ENCODE results near the gene SF3B5. TPM values are rescaled to one million over a fixed set of nuclear protein-coding genes. Genes with fewer than 3 reads are reported as not detected.
A peak's percentile ranks its signal among the peaks of the same experiment; 100 is the strongest.

The SF3B5 gene
- total and polyA plus RNA-seq, 12 donors = 84.2 to 333 (median 120) TPM

- H3K36me3 ChIP-seq = no peaks in the 10 kb centered on the region
- peak overlapping the region in 3 of 10 donors; percentile 56 to 96 (median 62) for H3K27ac ChIP-seq
- ATAC-seq = no peak
- H3K9me3 ChIP-seq = no peaks in the 10 kb centered on the region
- no peak for TF ChIP-seq CTCF (IDR thresholded peaks at IDR 0.05)
- peak overlapping the region; percentile 53 to 83 (median 70) for H3K4me3 ChIP-seq
- 3 to 7% methylated on average over 16 of the region's 16 CpGs for WGBS, 2 donors
- H3K4me1 ChIP-seq = peaks cover 0 to 32% (median 21%) of the 10 kb centered on the region in 9 donors
- intact Hi-C loops (cut with DNase I) = no loop called here
- DNase-seq = no peak
- peaks cover 0 to 52% (median 23%) of the 10 kb centered on the region in 7 donors for H3K27me3 ChIP-seq
These were observed 32.1 kb downstream of the SF3B5 start for GRCh38 chr6:144063246-144063743.

GRCh38 chr6:144062786-144063185 lies 32.6 kb downstream of the SF3B5 start:
- WGBS, 2 donors = 27 to 30% methylated on average over 5 of the region's 5 CpGs
- H3K4me1 ChIP-seq = peaks cover 0 to 32% (median 21%) of the 10 kb centered on the region in 9 donors
- intact Hi-C loops (cut with DNase I) = no loop called here
- no peak overlapping the region for H3K27ac ChIP-seq
- DNase-seq = no peak
- no peak for ATAC-seq
- no peak for TF ChIP-seq CTCF (IDR thresholded peaks at IDR 0.05)
- peaks cover 0 to 47% (median 23%) of the 10 kb centered on the region in 7 donors for H3K27me3 ChIP-seq
- H3K4me3 ChIP-seq = peak overlapping the region in 2 of 10 donors; percentile 74 to 83
- H3K36me3 ChIP-seq = no peaks in the 10 kb centered on the region
- H3K9me3 ChIP-seq = no peaks in the 10 kb centered on the region

GRCh38 chr6:144059139-144059538 lies 36.2 kb downstream of the SF3B5 start:
- Histone ChIP-seq H3K36me3 (no peaks in the 10 kb centered on the region), H3K27ac (no peak overlapping the region), H3K9me3 (no peaks in the 10 kb centered on the region), H3K4me3 (no peak overlapping the region), H3K4me1 (peaks cover 0 to 27% (median 11%) of the 10 kb centered on the region in 9 donors), H3K27me3 (peaks cover 0 to 11% (median 0%) of the 10 kb centered on the region in 7 donors)
- no peak for TF ChIP-seq CTCF (IDR thresholded peaks at IDR 0.05)
- no peak for ATAC-seq
- no peak for DNase-seq
- WGBS, 2 donors = 85 to 90% methylated on average over 1 of the region's 1 CpG
- intact Hi-C loops (cut with DNase I) = no loop called here

GRCh38 chr6:144055121-144055931 lies 40.0 kb downstream of the SF3B5 start:
- TF ChIP-seq CTCF (IDR thresholded peaks at IDR 0.05) = no peak
- Histone ChIP-seq H3K27me3 (no peaks in the 10 kb centered on the region), H3K27ac (peak overlapping the region in 1 of 10 donors; percentile 71), H3K4me1 (peaks cover 0 to 11% (median 0%) of the 10 kb centered on the region in 9 donors), H3K4me3 (peak overlapping the region in 1 of 10 donors; percentile 23), H3K9me3 (no peaks in the 10 kb centered on the region), H3K36me3 (no peaks in the 10 kb centered on the region)
- DNase-seq (no peak), ATAC-seq (no peak)
- intact Hi-C loops (cut with DNase I) = no loop called here
- 81 to 88% methylated on average over 6 of the region's 6 CpGs for WGBS, 2 donors
